Heart right ventricle (tissue), 16 donors: Measurements from ENCODE around the gene HIVEP3. TPM values are rescaled to one million over a fixed set of nuclear protein-coding genes. Genes with fewer than 3 reads are reported as not detected.

ENCODE experiments used
- ATAC-seq, 8 donors: fragments of 200-7000 bp; cut with Tn5 transposase; one replicate each; pipeline ENCODE4 v1.9.1; 2020; ENCODE audit warnings: mild to moderate bottlenecking in 8 of 8, moderate library complexity in 8 of 8, moderate number of reproducible peaks in 1 of 8
- DNase-seq, 2 donors: peaks; one replicate each; pipeline ENCODE4 v3.0.0-alpha.2; 2020
- H3K27ac ChIP-seq, 10 donors: fragments of 200-600 bp; sonication (generic) in 2 of 10; one replicate each; pipeline versions ENCODE4 v1.5.0 to v1.8.0; 2020 to 2022; ENCODE audit warnings: mild to moderate bottlenecking in 3 of 10
- H3K27me3 ChIP-seq, 7 donors: fragments of 200-600 bp; one replicate each; pipeline ENCODE4 v1.8.0; 2021 to 2022; ENCODE audit warnings: mild to moderate bottlenecking in 2 of 7
- H3K36me3 ChIP-seq, 9 donors: fragments of 200-600 bp; sonication (generic) in 1 of 9; one replicate each; pipeline versions ENCODE4 v1.5.0 to v1.8.0; 2020 to 2022; ENCODE audit warnings: mild to moderate bottlenecking in 2 of 9
- H3K4me1 ChIP-seq, 9 donors: fragments of 200-600 bp; sonication (generic) in 1 of 9; one replicate each; pipeline versions ENCODE4 v1.5.0 to v1.8.0; 2020 to 2022; ENCODE audit warnings: mild to moderate bottlenecking in 4 of 9
- H3K4me3 ChIP-seq, 10 donors: fragments of 200-600 bp; sonication (generic) in 2 of 10; one replicate each; pipeline versions ENCODE4 v1.5.0 to v1.8.0; 2020 to 2022; ENCODE audit warnings: mild to moderate bottlenecking in 7 of 10, moderate library complexity in 2 of 10
- H3K9me3 ChIP-seq, 11 donors: fragments of 200-600 bp in 10 of 11; sonication (generic) in 2 of 11; one replicate each; pipeline versions ENCODE4 v1.5.0 to v1.8.0; 2013 to 2022; ENCODE audit warnings: mild to moderate bottlenecking in 2 of 11, control low read depth in 1 of 11, moderate library complexity in 1 of 11
- WGBS, 2 donors: extraction: QIAGEN DNeasy Blood & Tissue Kit; methylation state at CpG; one replicate each; pipeline ENCODE4 v1.1.7; 2013; ENCODE audit warnings: inconsistent platforms in 1 of 2; 5-methylcytosine and 5-hydroxymethylcytosine counted together
- intact Hi-C, 10 donors: fragments of 100-400 bp; cut with DNase I; formaldehyde crosslinking; loops; one replicate each; pipeline versions ENCODE4 v1.11.1 to v1.14.2; 2022
- polyA plus RNA-seq, 2 donors: library from polyadenylated mRNA; stranded (reverse); fragments of 200-250 nt; gene quantifications; one replicate each; pipeline ENCODE4 v1.2.3, GENCODE V29; 2013
- total RNA-seq, 10 donors: library from RNA; stranded (reverse); fragmentation: NEBNext Ultra II Directional in 3 of 10; extraction: Animal tissue kit (Norgen Biotek cat#: 25700) in 3 of 10; gene quantifications; one replicate each; pipeline versions ENCODE4 v1.2.1 to v1.2.4, GENCODE V29; 2021 to 2023
- TF ChIP-seq, protein P1 (sequence below), 9 donors: fragments of 200-600 bp; sonication (generic) in 2 of 9; IDR thresholded peaks; one replicate each; pipeline versions ENCODE4 v1.5.0 to v1.8.0; 2021 to 2022; ENCODE audit warnings: antibody characterized with exemption in 9 of 9, mild to moderate bottlenecking in 5 of 9, moderate library complexity in 1 of 9
- donor health status: Arrhythmogenic right ventricular cardiomyopathy.
- donor health status: ischemic (EF 13 %, LVEDD 7.1; RV severe dilation, severe dysfunction).
- donor health status: healthy with polysubstance abuse.
- donor health status: DM: no; HTN: yes; CAD: no.
- donor health status: DM: no; HTN: no; CAD: no.
- donor health status: ischemic (EF 25% LVEDD 6.9; RV normal size, moderate dysfunction).
- donor health status: ischemic (EF 25% LVEDD 5.7; RV mildly dilated, moderate dysfunction).
- donor health status: healthy.
- donor health status: DM: yes; HTN: yes; CAD: no.
- donor health status: Ischemic cardiomyopathy.
- donor health status: ischemic (EF 35%, LVEDD 5.7; RV mildly dilated, moderate dysfunction).
- donor health status: nonischemic (EF 11% LVEDD 7.7; RV severe dilation, severe dysfunction).
- donor health status: DM: yes; HTN: yes; CAD: no.
- donor health status: PGD.
- donor health status: ischemic (EF 29% LVEDD 5.4; RV normal size, mild dysfunction).
- donor health status: nonischemic (EF 23%, LVEDD 6.1; RV moderate dilation, normal function).

The HIVEP3 gene
- total and polyA plus RNA-seq, 12 donors: 2.6 to 7.5 (median 5.2) TPM

DNA sequence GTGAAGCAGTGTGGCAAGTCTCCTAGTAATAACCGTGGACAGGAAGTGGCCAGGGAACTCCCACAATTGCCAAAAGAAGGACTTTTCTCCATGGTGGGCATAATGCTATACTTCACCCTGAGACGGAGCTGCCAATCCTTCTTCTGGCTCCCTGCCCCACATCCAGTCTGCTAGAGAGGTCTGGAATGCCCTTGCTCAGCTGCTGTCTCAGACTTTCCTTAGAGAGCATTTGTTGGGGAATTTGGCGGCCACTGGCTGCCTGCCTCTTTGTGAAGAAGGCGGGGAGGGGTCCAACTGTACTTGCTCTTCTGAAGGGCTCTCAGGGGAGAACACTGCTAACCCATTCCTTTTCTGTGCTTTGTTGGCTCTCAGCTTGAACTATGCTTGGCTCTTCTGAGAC lies 310.5 kb downstream of the HIVEP3 start:
- intact Hi-C loops: no loop called here
- TF ChIP-seq, protein P1, sequence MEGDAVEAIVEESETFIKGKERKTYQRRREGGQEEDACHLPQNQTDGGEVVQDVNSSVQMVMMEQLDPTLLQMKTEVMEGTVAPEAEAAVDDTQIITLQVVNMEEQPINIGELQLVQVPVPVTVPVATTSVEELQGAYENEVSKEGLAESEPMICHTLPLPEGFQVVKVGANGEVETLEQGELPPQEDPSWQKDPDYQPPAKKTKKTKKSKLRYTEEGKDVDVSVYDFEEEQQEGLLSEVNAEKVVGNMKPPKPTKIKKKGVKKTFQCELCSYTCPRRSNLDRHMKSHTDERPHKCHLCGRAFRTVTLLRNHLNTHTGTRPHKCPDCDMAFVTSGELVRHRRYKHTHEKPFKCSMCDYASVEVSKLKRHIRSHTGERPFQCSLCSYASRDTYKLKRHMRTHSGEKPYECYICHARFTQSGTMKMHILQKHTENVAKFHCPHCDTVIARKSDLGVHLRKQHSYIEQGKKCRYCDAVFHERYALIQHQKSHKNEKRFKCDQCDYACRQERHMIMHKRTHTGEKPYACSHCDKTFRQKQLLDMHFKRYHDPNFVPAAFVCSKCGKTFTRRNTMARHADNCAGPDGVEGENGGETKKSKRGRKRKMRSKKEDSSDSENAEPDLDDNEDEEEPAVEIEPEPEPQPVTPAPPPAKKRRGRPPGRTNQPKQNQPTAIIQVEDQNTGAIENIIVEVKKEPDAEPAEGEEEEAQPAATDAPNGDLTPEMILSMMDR (IDR thresholded peaks at IDR 0.05): no peak
- no peak for DNase-seq

DNA sequence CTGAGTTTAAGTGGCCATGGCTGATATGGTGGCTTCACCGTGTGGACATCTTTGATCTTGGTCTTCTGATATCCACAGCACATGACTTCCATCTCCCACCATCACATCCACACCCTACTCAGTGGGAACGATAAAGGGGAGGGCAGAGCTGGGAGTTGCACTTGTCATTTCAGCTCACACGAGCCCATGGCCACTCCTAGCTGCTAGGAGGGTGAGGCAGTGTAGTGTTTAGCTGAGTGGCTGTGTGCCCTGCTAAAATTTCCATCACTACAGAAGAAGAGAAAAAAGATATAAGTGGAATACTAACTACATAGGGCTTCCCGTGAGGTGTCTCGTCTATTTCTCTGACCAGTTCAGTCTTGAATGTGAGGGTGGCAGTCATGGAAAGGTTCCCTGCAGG lies 310.9 kb downstream of the HIVEP3 start:
- ATAC-seq: no peak
- H3K4me3 ChIP-seq: no peak overlapping the region
- WGBS, 2 donors: 67% methylated on average over 5 of the region's 5 CpGs

More for the DNA sequence above, 310.5 kb downstream of the HIVEP3 start:
- Histone ChIP-seq H3K4me3 (no peak overlapping the region), H3K4me1 (peaks cover 0 to 13% (median 7%) of the 10 kb centered on the region in 9 donors), H3K36me3 (no peaks in the 10 kb centered on the region), H3K27ac (no peak overlapping the region), H3K9me3 (peaks cover 0 to 6% (median 0%) of the 10 kb centered on the region in 11 donors), H3K27me3 (no peaks in the 10 kb centered on the region)
- peak in 4 of 8 donors; percentile 15 to 66 (median 31) for ATAC-seq
- WGBS, 2 donors: 57 to 58% methylated on average over 4 of the region's 4 CpGs

DNA sequence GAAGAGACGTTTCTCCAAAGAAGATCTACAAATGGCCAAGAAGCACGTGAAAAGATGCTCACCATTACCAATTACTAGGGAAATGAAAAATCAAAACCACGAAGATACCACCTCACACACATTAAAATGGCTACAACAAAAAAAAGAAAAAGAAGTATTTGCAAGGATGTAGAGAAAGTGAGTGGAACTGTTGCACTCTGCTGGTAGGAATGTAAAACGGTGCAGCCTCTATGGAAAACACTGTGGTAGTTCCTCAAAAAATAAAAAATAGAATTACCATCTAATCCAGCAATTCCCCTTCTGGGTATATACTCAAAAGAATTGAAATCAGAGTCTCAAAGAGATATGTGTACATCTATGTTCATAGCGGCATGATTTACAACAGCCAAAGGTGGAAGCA lies 318.8 kb downstream of the HIVEP3 start:
- 63 to 70% methylated on average over 5 of the region's 5 CpGs for WGBS, 2 donors
- no peaks in the 10 kb centered on the region for H3K4me1 ChIP-seq
- ATAC-seq (no peak), DNase-seq (no peak)
- TF ChIP-seq, protein P1 (IDR thresholded peaks at IDR 0.05): peak in 7 of 9 donors; percentile 33 to 57 (median 40)
- no peaks in the 10 kb centered on the region for H3K27me3 ChIP-seq
- no peak overlapping the region for H3K4me3 ChIP-seq
- H3K36me3 ChIP-seq: no peaks in the 10 kb centered on the region
- H3K27ac ChIP-seq: no peak overlapping the region
- peaks cover 0 to 25% (median 10%) of the 10 kb centered on the region in 11 donors for H3K9me3 ChIP-seq
- intact Hi-C loops: no loop called here

More for the DNA sequence above, 310.9 kb downstream of the HIVEP3 start:
- intact Hi-C loops: no loop called here
- peaks cover 0 to 6% (median 0%) of the 10 kb centered on the region in 11 donors for H3K9me3 ChIP-seq
- H3K4me1 ChIP-seq: peaks cover 0 to 13% (median 7%) of the 10 kb centered on the region in 9 donors
- H3K27me3 ChIP-seq: no peaks in the 10 kb centered on the region
- TF ChIP-seq, protein P1 (IDR thresholded peaks at IDR 0.05): no peak
- H3K27ac ChIP-seq: no peak overlapping the region
- no peak for DNase-seq
- H3K36me3 ChIP-seq: no peaks in the 10 kb centered on the region

DNA sequence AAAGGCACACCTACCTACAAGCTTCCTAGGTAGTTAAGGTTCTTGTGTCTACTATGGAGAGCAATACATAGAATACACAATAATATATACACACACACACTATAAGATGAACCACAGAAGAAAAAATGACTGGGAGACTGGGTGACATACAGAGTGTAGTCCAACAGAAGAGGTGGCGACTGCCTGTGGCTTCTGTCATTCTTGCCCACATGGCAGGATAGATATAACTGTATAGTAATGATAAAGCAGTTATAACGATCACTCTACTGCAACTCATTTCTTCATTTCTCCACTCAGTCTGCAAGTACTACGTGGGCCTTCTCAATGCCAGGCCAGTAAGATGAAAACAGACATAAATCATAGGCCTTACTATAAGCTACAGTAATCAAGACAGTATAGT lies 320.4 kb downstream of the HIVEP3 start:
- no peaks in the 10 kb centered on the region for H3K4me1 ChIP-seq
- H3K36me3 ChIP-seq: no peaks in the 10 kb centered on the region
- no peak overlapping the region for H3K27ac ChIP-seq
- no peak for ATAC-seq
- intact Hi-C loops: no loop called here
- peaks cover 0 to 25% (median 10%) of the 10 kb centered on the region in 11 donors for H3K9me3 ChIP-seq
- no peak for DNase-seq
- 97 to 98% methylated on average over 3 of the region's 3 CpGs for WGBS, 2 donors
- no peak overlapping the region for H3K4me3 ChIP-seq
- TF ChIP-seq, protein P1 (IDR thresholded peaks at IDR 0.05): no peak
- H3K27me3 ChIP-seq: no peaks in the 10 kb centered on the region
